NCI-H510A (cell line): ENCODE measurements around the gene SPRED3.
"Not testable (repeated sequence)": the region's sequence is repeated elsewhere in the genome, so short reads cannot be mapped to it uniquely, and the experiment has no call there.

Experiments
- DNase-seq: peaks from one replicate; lab custom pipeline; 2025; lab: John Stamatoyannopoulos, UW

Gene SPRED3

GRCh38 chr19:38391911-38392464 lies 3.5 kb downstream of the SPRED3 start:
- DNase-seq: no peak

- no peak for DNase-seq
Observed at GRCh38 chr19:38392707-38393308, 4.3 kb downstream of the SPRED3 start.

- no peak for DNase-seq
Observed at GRCh38 chr19:38394488-38394887, 6.0 kb downstream of the SPRED3 start.

- no peak for DNase-seq
Observed at GRCh38 chr19:38395381-38396114, 7.1 kb downstream of the SPRED3 start.

DNA sequence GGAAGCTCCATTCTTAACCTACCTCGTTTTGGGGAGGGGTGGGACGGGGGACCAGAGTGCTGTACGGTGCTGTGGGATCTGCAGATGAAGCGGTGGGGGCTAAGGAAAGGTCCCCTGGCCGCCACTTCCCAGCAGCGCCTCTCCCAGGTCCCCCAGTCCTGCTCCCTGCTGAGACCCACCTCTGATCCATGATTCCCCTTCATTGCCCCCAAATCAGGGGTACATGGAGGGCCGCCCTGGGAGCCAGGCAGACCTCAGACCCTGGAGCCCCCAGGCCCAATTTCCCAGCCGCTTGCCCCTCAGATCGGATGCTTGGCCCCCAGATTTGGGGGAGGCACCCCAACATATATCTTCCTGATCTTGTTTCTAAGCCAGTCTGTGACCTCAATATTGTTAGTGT lies 10.6 kb downstream of the SPRED3 start:
- no peak for DNase-seq

- DNase-seq: no peak
Observed at GRCh38 chr19:38399537-38399936, 11.0 kb downstream of the SPRED3 start.

DNA sequence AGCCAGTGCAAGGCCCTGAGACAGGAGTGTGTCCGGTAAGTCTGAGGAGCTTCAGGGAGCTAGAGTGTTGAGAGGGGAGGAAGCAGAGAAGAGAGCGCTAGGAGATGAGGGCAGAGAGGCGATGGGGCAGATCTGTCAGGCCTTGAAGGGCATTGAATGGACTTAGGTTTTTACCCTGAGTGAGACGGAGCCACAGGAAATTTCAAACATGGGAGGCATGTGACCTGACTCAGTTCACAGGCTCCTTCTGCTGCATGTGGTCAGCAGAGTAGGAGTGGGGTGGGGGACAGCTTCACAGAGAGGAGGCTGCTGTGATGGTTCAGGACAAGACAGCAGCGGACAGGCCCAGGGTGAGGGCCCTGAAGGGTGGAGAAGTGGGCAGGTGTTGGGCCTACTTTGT lies 11.9 kb downstream of the SPRED3 start:
- no peak for DNase-seq

- no peak for DNase-seq
Observed at GRCh38 chr19:38401148-38401547, 12.7 kb downstream of the SPRED3 start.

GRCh38 chr19:38402623-38402966 lies 14.1 kb downstream of the SPRED3 start:
- DNase-seq: no peak

DNA sequence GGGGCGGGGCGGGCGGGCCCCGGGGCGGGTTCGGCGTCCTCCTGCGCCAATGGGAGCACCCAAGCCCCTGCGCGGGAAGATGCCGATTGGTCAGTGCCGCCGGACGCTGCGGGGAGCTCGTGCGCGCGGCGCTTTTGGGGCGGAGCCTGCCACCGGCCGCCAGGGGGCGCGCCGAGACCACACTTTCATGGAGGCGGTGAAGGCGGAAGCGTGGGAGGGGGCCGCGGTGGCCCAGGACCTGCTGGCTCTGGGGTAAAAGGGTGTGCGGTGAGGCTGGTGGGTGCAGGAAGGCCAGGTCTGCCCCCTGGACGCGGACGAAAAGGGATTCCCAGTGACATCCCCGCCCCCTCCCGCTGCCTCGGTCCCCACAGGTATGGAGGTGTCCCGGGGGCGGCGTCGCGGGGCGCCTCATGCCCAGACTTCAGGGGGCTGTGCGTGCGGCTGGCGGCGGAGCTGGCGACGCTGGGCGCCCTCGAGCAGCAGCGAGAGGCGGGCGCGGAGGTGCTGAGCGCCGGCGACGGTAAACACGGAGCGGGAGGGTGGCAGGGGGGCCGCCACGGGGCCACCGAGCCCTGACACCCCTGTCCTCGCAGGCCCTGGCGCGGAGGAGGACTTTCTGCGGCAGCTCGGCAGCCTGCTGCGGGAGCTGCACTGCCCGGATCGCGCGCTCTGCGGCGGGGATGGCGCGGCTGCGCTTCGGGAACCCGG lies 14.6 kb downstream of the SPRED3 start, which contains the start of gene FAM98C:
TSS of gene FAM98C (plus strand) at position 127 of the 708 bp plus-strand sequence. CDS start at position 188, 61 bp downstream.
- DNase-seq: peak; percentile 93

DNA sequence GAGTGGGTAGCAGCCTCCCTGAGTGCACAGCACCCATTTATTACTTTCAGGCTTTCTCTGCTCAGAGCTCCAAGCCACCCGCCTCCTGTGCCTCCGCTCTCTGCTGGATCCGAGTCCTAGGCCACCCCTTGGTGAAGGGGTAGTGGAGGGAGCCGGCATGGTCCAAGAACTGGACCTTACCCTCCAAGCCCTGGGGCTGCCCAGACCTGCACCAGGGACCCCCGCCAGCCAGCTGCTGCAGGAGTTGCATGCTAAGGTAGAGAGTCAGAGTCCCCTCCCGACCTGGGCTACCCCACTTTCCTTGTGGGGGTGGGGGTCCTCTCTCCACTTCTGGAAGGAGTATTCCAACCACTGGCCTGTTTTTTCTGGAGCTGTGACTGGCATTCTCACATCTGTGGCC lies 16.4 kb downstream of the SPRED3 start:
- DNase-seq: no peak

DNA sequence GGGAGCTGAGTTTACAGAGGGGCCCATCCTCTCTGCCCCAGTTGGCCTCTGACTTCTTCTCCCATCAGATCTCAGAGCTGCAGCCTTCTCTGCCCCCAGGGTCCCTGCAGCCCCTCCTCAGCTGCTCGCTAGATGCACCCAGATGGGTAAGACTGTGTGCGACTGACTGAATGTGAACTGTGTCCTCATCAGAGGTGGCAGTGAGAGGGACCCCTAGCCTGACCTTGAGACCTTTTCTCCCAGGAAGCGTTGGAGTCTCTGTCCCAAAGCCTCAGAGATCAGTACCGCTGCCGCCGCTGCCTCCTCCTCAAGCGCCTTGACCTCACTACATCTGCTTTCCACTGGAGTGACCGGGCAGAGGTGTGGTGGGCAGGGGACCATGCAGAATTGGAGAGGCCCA lies 16.8 kb downstream of the SPRED3 start:
- DNase-seq: no peak

DNA sequence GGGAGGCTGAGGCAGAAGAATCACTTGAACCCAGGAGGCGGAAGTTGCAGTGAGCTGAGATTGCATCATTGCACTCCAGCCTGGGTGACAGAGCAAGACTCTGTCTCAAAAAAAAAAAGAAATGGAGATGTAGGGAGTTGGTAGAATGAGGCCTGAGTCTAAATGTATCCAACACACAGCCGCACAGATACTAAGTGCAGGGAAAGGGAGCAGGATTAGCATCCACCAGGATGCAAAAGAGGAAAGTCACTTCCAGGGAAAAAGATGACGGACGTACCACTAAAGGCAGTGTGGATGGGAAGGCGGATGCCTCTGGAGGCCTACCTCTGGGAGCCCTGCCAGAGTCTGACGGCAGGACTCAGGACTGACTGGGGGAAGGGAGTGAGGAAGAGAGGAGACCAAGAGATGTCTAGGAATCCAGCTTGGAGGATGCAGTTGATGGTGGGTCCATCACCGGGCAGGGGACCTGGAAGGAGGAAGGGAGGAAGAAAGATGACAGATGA lies 21.2 kb downstream of the SPRED3 start:
- DNase-seq: no peak

DNA sequence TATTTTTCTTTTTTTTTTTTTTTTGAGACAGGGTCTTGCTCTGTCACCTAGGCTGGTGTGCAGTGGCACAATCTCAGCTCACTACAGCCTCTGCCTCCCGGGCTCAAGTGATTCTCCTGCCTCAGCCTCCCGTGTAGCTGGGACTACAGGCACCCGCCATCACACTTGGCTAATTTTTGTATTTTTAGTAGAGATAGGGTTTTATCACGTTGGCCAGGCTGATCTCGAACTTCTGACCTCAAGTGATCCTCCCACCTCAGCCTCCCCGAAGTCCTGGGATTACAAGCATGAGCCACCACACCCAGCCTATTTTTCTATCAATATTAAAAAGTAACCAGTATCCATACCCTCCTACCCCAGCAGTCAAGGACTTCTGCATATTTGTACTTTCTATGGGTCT lies 21.9 kb downstream of the SPRED3 start:
- not testable (repeated sequence) for DNase-seq

- DNase-seq: no peak
Observed at GRCh38 chr19:38411041-38411712, 22.7 kb downstream of the SPRED3 start.

DNA sequence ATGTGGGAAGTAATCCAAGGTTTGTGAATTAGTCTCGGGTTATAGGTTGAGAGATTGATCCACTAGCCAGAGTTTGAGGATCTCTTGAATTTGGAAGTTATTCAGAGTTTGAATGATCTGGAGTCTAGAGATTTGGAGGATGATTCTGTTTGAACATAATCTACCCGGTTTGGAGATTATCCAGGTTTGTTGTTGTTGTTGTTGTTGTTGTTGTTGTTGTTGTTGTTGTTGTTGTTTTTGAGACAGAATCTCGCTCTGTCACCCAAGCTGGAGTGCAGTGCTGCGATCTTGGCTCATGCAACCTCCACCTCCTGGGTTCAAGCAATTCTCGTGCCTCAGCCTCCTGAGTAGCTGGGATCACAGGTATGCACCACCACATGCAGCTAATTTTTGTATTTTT lies 23.4 kb downstream of the SPRED3 start:
- DNase-seq: not testable (repeated sequence)

GRCh38 chr19:38412491-38412890 lies 24.0 kb downstream of the SPRED3 start:
- DNase-seq: no peak

- DNase-seq: no peak
Observed at GRCh38 chr19:38412961-38413360, 24.5 kb downstream of the SPRED3 start.

- no peak for DNase-seq
Observed at GRCh38 chr19:38413416-38413815, 24.9 kb downstream of the SPRED3 start.

- DNase-seq: no peak
Observed at GRCh38 chr19:38417146-38417543, 28.6 kb downstream of the SPRED3 start.

GRCh38 chr19:38417544-38418506 lies 29.3 kb downstream of the SPRED3 start:
- peak; percentile 23 for DNase-seq
